ENCODE results near the gene PRKD3. TPM values are rescaled to one million over a fixed set of nuclear protein-coding genes. Genes with fewer than 3 reads are reported as not detected.
A peak's percentile ranks its signal among the peaks of the same experiment; 100 is the strongest.

Gene PRKD3
- polyA plus RNA-seq, 4 donors: 4.3 to 15.5 (median 6.5) TPM

DNA sequence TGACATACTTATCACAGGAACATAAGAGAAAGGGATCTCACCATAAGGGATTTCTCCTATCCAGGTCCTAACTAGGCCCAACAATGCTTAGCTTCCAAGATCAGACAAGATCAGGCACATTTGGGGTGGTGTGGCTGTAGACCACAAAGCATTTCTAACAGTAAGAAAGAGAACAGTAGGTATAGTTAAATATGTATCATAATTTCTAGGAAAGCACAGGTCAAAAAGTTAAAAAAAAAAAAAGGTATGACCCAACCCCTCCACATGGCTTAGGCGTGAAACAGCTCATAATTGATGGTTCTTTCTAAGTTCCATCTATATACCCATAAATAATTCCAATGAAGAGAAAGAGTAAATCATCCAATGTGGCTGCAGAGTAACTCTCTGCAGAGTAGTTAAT lies 6.9 kb downstream of the PRKD3 start:
- WGBS, 3 donors: 88 to 100% (median 90%) methylated on average over 1 of the region's 1 CpG
- peaks cover 0 to 3% (median 2%) of the 10 kb centered on the region in 3 donors for H3K4me1 ChIP-seq (ENCODE audit: control insufficient read depth in 3 of 3, insufficient read depth in 2 of 3, low read depth in 1 of 3, low read length in 2 of 3)
- FAIRE-seq (no peak), DNase-seq (no peak)
- no peak overlapping the region for H3K4me3 ChIP-seq (ENCODE audit: low read depth in 1 of 3, low read length in 3 of 3)
- H3K36me3 ChIP-seq (ENCODE audit: control insufficient read depth in 3 of 3, insufficient read depth in 2 of 3, low read depth in 1 of 3, low read length in 3 of 3): peaks cover 0 to 2% (median 0%) of the 10 kb centered on the region in 3 donors
- no peaks in the 10 kb centered on the region for H3K9me3 ChIP-seq (ENCODE audit: control insufficient read depth in 2 of 2, insufficient read depth in 1 of 2, low read depth in 1 of 2, low read length in 1 of 2)
- no peak overlapping the region for H3K27ac ChIP-seq (ENCODE audit: low read depth in 1 of 3, low read length in 2 of 3)
- H3K27me3 ChIP-seq (ENCODE audit: control insufficient read depth in 3 of 3, insufficient read depth in 3 of 3, low read length in 3 of 3): no peaks in the 10 kb centered on the region

GRCh38 chr2:37316181-37316580 lies 8.5 kb downstream of the PRKD3 start:
- Histone ChIP-seq H3K27me3 (ENCODE audit: control insufficient read depth in 3 of 3, insufficient read depth in 3 of 3, low read length in 3 of 3) (no peaks in the 10 kb centered on the region), H3K4me1 (ENCODE audit: control insufficient read depth in 3 of 3, insufficient read depth in 2 of 3, low read depth in 1 of 3, low read length in 2 of 3) (no peaks in the 10 kb centered on the region), H3K27ac (ENCODE audit: low read depth in 1 of 3, low read length in 2 of 3) (no peak overlapping the region), H3K9me3 (ENCODE audit: control insufficient read depth in 2 of 2, insufficient read depth in 1 of 2, low read depth in 1 of 2, low read length in 1 of 2) (no peaks in the 10 kb centered on the region), H3K36me3 (ENCODE audit: control insufficient read depth in 3 of 3, insufficient read depth in 2 of 3, low read depth in 1 of 3, low read length in 3 of 3) (peaks cover 0 to 2% (median 0%) of the 10 kb centered on the region in 3 donors), H3K4me3 (ENCODE audit: low read depth in 1 of 3, low read length in 3 of 3) (no peak overlapping the region)
- WGBS, 3 donors: 92 to 96% (median 93%) methylated on average over 5 of the region's 5 CpGs
- no peak for DNase-seq
- no peak for FAIRE-seq

GRCh38 chr2:37315364-37315763 lies 9.3 kb downstream of the PRKD3 start:
- FAIRE-seq (no peak), DNase-seq (no peak)
- Histone ChIP-seq H3K27ac (ENCODE audit: low read depth in 1 of 3, low read length in 2 of 3) (no peak overlapping the region), H3K9me3 (ENCODE audit: control insufficient read depth in 2 of 2, insufficient read depth in 1 of 2, low read depth in 1 of 2, low read length in 1 of 2) (no peaks in the 10 kb centered on the region), H3K27me3 (ENCODE audit: control insufficient read depth in 3 of 3, insufficient read depth in 3 of 3, low read length in 3 of 3) (no peaks in the 10 kb centered on the region), H3K4me1 (ENCODE audit: control insufficient read depth in 3 of 3, insufficient read depth in 2 of 3, low read depth in 1 of 3, low read length in 2 of 3) (no peaks in the 10 kb centered on the region), H3K4me3 (ENCODE audit: low read depth in 1 of 3, low read length in 3 of 3) (no peak overlapping the region), H3K36me3 (ENCODE audit: control insufficient read depth in 3 of 3, insufficient read depth in 2 of 3, low read depth in 1 of 3, low read length in 3 of 3) (peaks cover 0 to 2% (median 0%) of the 10 kb centered on the region in 3 donors)
- 86 to 93% (median 89%) methylated on average over 3 of the region's 3 CpGs for WGBS, 3 donors

DNA sequence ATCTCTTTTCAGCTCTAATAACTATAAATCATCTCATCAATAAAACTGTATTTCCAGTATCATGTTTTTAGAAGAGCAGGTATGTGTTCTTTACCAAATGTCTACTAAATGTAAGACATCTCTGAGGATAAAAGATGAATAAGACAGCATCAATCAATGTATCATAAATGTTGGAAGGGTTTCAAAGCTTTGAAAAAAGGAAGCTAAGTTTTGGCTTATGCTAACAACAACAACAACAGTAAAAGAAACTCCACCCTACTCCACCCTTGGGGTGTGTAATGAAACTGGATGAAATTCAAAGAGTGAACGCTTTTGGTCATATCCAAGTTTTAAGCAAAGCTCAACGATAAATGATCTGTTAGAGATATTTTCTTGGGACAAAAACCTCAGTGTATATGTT lies 17.1 kb downstream of the PRKD3 start:
- peaks cover 0 to 6% of the 10 kb centered on the region in 2 donors for H3K9me3 ChIP-seq (ENCODE audit: control insufficient read depth in 2 of 2, insufficient read depth in 1 of 2, low read depth in 1 of 2, low read length in 1 of 2)
- FAIRE-seq (no peak), DNase-seq (no peak)
- no peak overlapping the region for H3K4me3 ChIP-seq (ENCODE audit: low read depth in 1 of 3, low read length in 3 of 3)
- no peaks in the 10 kb centered on the region for H3K27me3 ChIP-seq (ENCODE audit: control insufficient read depth in 3 of 3, insufficient read depth in 3 of 3, low read length in 3 of 3)
- H3K36me3 ChIP-seq (ENCODE audit: control insufficient read depth in 3 of 3, insufficient read depth in 2 of 3, low read depth in 1 of 3, low read length in 3 of 3): peaks cover 0 to 10% (median 0%) of the 10 kb centered on the region in 3 donors
- H3K27ac ChIP-seq (ENCODE audit: low read depth in 1 of 3, low read length in 2 of 3): no peak overlapping the region
- H3K4me1 ChIP-seq (ENCODE audit: control insufficient read depth in 3 of 3, insufficient read depth in 2 of 3, low read depth in 1 of 3, low read length in 2 of 3): peaks cover 0 to 5% (median 0%) of the 10 kb centered on the region in 3 donors
- WGBS, 3 donors: 39 to 62% (median 60%) methylated on average over 2 of the region's 2 CpGs

DNA sequence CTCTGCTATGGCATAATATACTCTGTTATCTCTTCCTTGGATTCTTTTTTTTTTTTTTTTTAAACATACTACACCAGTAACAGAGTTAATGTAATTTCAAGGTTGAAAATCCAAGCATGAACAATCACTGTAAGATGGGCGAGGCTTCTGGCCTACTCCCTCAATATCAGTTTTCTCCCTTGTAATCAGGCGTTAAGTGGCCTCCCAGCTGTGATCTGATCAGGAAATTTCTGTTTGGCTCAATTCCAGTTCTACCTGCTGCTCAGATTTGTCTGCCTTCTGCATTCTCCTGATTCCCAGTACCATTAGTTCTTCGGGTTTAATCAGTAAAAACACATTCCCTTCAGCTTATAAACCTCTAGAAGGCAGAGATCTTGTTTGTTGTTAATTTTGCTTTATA lies 18.6 kb downstream of the PRKD3 start:
- Histone ChIP-seq H3K27ac (ENCODE audit: low read depth in 1 of 3, low read length in 2 of 3) (peak overlapping the region in 1 of 3 donors; percentile 54), H3K27me3 (ENCODE audit: control insufficient read depth in 3 of 3, insufficient read depth in 3 of 3, low read length in 3 of 3) (no peaks in the 10 kb centered on the region), H3K36me3 (ENCODE audit: control insufficient read depth in 3 of 3, insufficient read depth in 2 of 3, low read depth in 1 of 3, low read length in 3 of 3) (peaks cover 0 to 10% (median 0%) of the 10 kb centered on the region in 3 donors), H3K9me3 (ENCODE audit: control insufficient read depth in 2 of 2, insufficient read depth in 1 of 2, low read depth in 1 of 2, low read length in 1 of 2) (peaks cover 0 to 6% of the 10 kb centered on the region in 2 donors), H3K4me3 (ENCODE audit: low read depth in 1 of 3, low read length in 3 of 3) (no peak overlapping the region), H3K4me1 (ENCODE audit: control insufficient read depth in 3 of 3, insufficient read depth in 2 of 3, low read depth in 1 of 3, low read length in 2 of 3) (peaks cover 0 to 5% (median 0%) of the 10 kb centered on the region in 3 donors)
- WGBS, 3 donors: 18 to 57% (median 35%) methylated on average over 3 of the region's 3 CpGs
- FAIRE-seq: no peak
- DNase-seq: peak; percentile 60 to 83

DNA sequence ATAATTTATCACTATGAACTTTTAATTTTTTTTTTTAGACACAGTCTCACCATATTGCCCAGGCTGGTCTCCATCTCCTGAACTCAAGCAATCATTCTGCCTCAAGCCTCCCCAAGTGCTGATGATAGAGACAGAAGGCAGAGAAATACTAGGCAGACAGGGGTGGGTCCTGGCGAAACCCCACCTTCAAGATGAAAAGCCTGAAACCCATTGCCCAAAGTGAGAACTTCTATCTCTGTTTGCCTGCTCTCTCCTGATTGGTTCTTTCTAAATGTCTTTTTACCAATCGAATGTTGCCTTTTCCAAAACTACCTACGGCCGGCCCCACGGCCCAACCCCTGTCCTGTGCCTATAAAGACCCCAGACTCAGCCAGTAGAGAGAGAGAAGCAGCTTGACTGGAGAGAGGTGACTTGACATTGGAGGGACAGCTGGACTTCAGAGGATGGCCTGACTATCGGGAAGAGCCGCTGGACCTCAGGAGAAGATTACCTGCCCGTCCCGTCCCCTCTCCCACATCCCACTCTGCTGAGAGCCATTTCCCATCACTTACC lies 21.9 kb downstream of the PRKD3 start:
- no peak overlapping the region for H3K4me3 ChIP-seq (ENCODE audit: low read depth in 1 of 3, low read length in 3 of 3)
- 96 to 98% (median 98%) methylated on average over 9 of the region's 9 CpGs for WGBS, 3 donors
- no peak overlapping the region for H3K27ac ChIP-seq (ENCODE audit: low read depth in 1 of 3, low read length in 2 of 3)
- H3K9me3 ChIP-seq (ENCODE audit: control insufficient read depth in 2 of 2, insufficient read depth in 1 of 2, low read depth in 1 of 2, low read length in 1 of 2): peaks cover 0 to 6% of the 10 kb centered on the region in 2 donors
- peaks cover 0 to 10% (median 0%) of the 10 kb centered on the region in 3 donors for H3K36me3 ChIP-seq (ENCODE audit: control insufficient read depth in 3 of 3, insufficient read depth in 2 of 3, low read depth in 1 of 3, low read length in 3 of 3)
- DNase-seq: no peak
- no peaks in the 10 kb centered on the region for H3K27me3 ChIP-seq (ENCODE audit: control insufficient read depth in 3 of 3, insufficient read depth in 3 of 3, low read length in 3 of 3)
- H3K4me1 ChIP-seq (ENCODE audit: control insufficient read depth in 3 of 3, insufficient read depth in 2 of 3, low read depth in 1 of 3, low read length in 2 of 3): peaks cover 0 to 5% (median 0%) of the 10 kb centered on the region in 3 donors
- FAIRE-seq: no peak

DNA sequence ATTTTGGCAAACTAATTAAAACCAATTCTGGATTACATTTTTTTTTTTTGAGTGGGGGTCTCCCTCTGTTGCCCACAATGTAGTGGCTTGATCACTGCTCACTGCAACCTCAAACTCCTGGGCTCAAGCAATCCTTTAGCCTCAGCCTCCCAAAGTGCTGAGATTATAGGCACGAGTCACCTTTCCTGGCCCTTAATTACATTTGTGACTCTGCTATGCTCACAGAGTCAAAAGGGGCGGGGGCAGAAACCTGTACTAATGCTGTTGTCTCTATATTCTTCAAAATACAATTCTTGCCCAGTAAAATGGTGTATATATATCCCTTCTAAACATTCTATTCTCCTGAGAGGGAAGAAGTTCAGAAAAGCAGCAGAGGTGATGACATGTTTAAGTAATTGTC lies 23.2 kb downstream of the PRKD3 start:
- H3K27ac ChIP-seq (ENCODE audit: low read depth in 1 of 3, low read length in 2 of 3): no peak overlapping the region
- H3K4me3 ChIP-seq (ENCODE audit: low read depth in 1 of 3, low read length in 3 of 3): no peak overlapping the region
- DNase-seq (no peak), FAIRE-seq (no peak)
- H3K27me3 ChIP-seq (ENCODE audit: control insufficient read depth in 3 of 3, insufficient read depth in 3 of 3, low read length in 3 of 3): no peaks in the 10 kb centered on the region
- H3K36me3 ChIP-seq (ENCODE audit: control insufficient read depth in 3 of 3, insufficient read depth in 2 of 3, low read depth in 1 of 3, low read length in 3 of 3): peaks cover 0 to 10% (median 0%) of the 10 kb centered on the region in 3 donors
- H3K4me1 ChIP-seq (ENCODE audit: control insufficient read depth in 3 of 3, insufficient read depth in 2 of 3, low read depth in 1 of 3, low read length in 2 of 3): peaks cover 0 to 5% (median 0%) of the 10 kb centered on the region in 3 donors
- peaks cover 0 to 6% of the 10 kb centered on the region in 2 donors for H3K9me3 ChIP-seq (ENCODE audit: control insufficient read depth in 2 of 2, insufficient read depth in 1 of 2, low read depth in 1 of 2, low read length in 1 of 2)
- WGBS, 3 donors: 52 to 75% (median 72%) methylated on average over 2 of the region's 2 CpGs

- H3K4me1 ChIP-seq (ENCODE audit: control insufficient read depth in 3 of 3, insufficient read depth in 2 of 3, low read depth in 1 of 3, low read length in 2 of 3): no peaks in the 10 kb centered on the region
- peak; percentile 15 for FAIRE-seq
- DNase-seq: no peak
- H3K9me3 ChIP-seq (ENCODE audit: control insufficient read depth in 2 of 2, insufficient read depth in 1 of 2, low read depth in 1 of 2, low read length in 1 of 2): peaks cover 0 to 6% of the 10 kb centered on the region in 2 donors
- H3K36me3 ChIP-seq (ENCODE audit: control insufficient read depth in 3 of 3, insufficient read depth in 2 of 3, low read depth in 1 of 3, low read length in 3 of 3): peaks cover 0 to 10% (median 0%) of the 10 kb centered on the region in 3 donors
- H3K27ac ChIP-seq (ENCODE audit: low read depth in 1 of 3, low read length in 2 of 3): no peak overlapping the region
- no peaks in the 10 kb centered on the region for H3K27me3 ChIP-seq (ENCODE audit: control insufficient read depth in 3 of 3, insufficient read depth in 3 of 3, low read length in 3 of 3)
- H3K4me3 ChIP-seq (ENCODE audit: low read depth in 1 of 3, low read length in 3 of 3): no peak overlapping the region
- 93 to 94% (median 93%) methylated on average over 4 of the region's 4 CpGs for WGBS, 3 donors
Observed at GRCh38 chr2:37300578-37300977, 24.1 kb downstream of the PRKD3 start.

- peaks cover 0 to 3% (median 0%) of the 10 kb centered on the region in 3 donors for H3K4me1 ChIP-seq (ENCODE audit: control insufficient read depth in 3 of 3, insufficient read depth in 2 of 3, low read depth in 1 of 3, low read length in 2 of 3)
- H3K36me3 ChIP-seq (ENCODE audit: control insufficient read depth in 3 of 3, insufficient read depth in 2 of 3, low read depth in 1 of 3, low read length in 3 of 3): peaks cover 0 to 10% (median 0%) of the 10 kb centered on the region in 3 donors
- H3K4me3 ChIP-seq (ENCODE audit: low read depth in 1 of 3, low read length in 3 of 3): no peak overlapping the region
- H3K27ac ChIP-seq (ENCODE audit: low read depth in 1 of 3, low read length in 2 of 3): no peak overlapping the region
- no peak for FAIRE-seq
- H3K9me3 ChIP-seq (ENCODE audit: control insufficient read depth in 2 of 2, insufficient read depth in 1 of 2, low read depth in 1 of 2, low read length in 1 of 2): peaks cover 0 to 6% of the 10 kb centered on the region in 2 donors
- no peaks in the 10 kb centered on the region for H3K27me3 ChIP-seq (ENCODE audit: control insufficient read depth in 3 of 3, insufficient read depth in 3 of 3, low read length in 3 of 3)
- DNase-seq: no peak
Observed at GRCh38 chr2:37300146-37300545, 24.5 kb downstream of the PRKD3 start.
